Testis (tissue), 2 donors: Measurements from ENCODE around the gene YPEL2.

Experiments used
- POLR2A ChIP-seq: fragments of 450-650 bp; IDR thresholded peaks from one replicate; pipeline ENCODE4 v1.6.1; 2017; ENCODE audit warnings: antibody characterized with exemption, mild to moderate bottlenecking, moderate library complexity
- TF ChIP-seq, protein P1 (sequence below), 3 experiments: fragments of 450-650 bp in 2 of 3; fragments of 200-600 bp in 1 of 3; sonication (generic) in 1 of 3; IDR thresholded peaks; one replicate each; pipeline ENCODE4 v1.5.1; 2016 to 2019; ENCODE audit warnings: antibody characterized with exemption in 3 of 3, mild to moderate bottlenecking in 2 of 3, moderate library complexity in 1 of 3

DNA sequence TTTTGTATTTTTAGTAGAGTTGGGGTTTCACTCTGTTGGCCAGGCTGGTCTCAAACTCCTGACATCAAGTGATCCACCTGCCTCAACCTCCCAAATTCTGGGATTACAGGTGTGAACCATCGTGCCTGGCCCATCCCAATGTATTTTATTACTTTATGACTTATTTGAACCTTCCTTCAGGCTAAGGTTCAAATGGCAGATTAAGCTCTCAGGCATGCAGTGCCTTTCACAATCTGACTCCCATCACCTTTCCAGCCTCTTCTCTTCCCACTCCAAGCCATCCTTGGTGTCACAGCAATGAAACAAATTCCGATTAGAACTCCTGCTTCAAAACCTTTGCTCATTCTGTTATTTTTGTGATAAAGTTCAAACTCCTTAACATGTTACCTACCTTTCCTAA is 26.6 kb upstream of the YPEL2 start:
- TF ChIP-seq, protein P1, sequence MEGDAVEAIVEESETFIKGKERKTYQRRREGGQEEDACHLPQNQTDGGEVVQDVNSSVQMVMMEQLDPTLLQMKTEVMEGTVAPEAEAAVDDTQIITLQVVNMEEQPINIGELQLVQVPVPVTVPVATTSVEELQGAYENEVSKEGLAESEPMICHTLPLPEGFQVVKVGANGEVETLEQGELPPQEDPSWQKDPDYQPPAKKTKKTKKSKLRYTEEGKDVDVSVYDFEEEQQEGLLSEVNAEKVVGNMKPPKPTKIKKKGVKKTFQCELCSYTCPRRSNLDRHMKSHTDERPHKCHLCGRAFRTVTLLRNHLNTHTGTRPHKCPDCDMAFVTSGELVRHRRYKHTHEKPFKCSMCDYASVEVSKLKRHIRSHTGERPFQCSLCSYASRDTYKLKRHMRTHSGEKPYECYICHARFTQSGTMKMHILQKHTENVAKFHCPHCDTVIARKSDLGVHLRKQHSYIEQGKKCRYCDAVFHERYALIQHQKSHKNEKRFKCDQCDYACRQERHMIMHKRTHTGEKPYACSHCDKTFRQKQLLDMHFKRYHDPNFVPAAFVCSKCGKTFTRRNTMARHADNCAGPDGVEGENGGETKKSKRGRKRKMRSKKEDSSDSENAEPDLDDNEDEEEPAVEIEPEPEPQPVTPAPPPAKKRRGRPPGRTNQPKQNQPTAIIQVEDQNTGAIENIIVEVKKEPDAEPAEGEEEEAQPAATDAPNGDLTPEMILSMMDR (IDR thresholded peaks at IDR 0.05) = no peak
- no peak for TF ChIP-seq POLR2A
